NCI-H524 (cell line): ENCODE measurements around the gene CYP4X1.
"Not testable (repeated sequence)": the region's sequence is repeated elsewhere in the genome, so short reads cannot be mapped to it uniquely, and the experiment has no call there.

ENCODE experiments used
- DNase-seq, 2 experiments: peaks; one replicate each; lab custom pipeline; 2025; lab: John Stamatoyannopoulos, UW

CYP4X1 gene

GRCh38 chr1:47023268-47024140 is at the start of gene CYP4X1:
Gene CYP4X1 (plus strand): TSS chr1:47023669. CDS start chr1:47023818, 149 bp downstream.
- DNase-seq: no peak

- no peak for DNase-seq
Measured at GRCh38 chr1:46983166-46983829, 40.2 kb upstream of the CYP4X1 start.

GRCh38 chr1:46983830-46984586 is 39.5 kb upstream of the CYP4X1 start:
- DNase-seq: peak in 1 of 2 experiments; percentile 1

GRCh38 chr1:46990541-46990940 is 32.9 kb upstream of the CYP4X1 start:
- DNase-seq: not testable (repeated sequence)

- peak; percentile 28 to 73 for DNase-seq
Measured at GRCh38 chr1:46991083-46991923, 32.2 kb upstream of the CYP4X1 start.

- no peak for DNase-seq
Measured at GRCh38 chr1:46996659-46997281, 26.7 kb upstream of the CYP4X1 start.

GRCh38 chr1:47002211-47002610 is 21.3 kb upstream of the CYP4X1 start:
- no peak for DNase-seq

GRCh38 chr1:47003896-47004403 is 19.5 kb upstream of the CYP4X1 start:
- no peak for DNase-seq

GRCh38 chr1:47006437-47006836 is 17.0 kb upstream of the CYP4X1 start:
- not testable (repeated sequence) for DNase-seq

GRCh38 chr1:47013293-47013692 is 10.2 kb upstream of the CYP4X1 start:
- no peak for DNase-seq

- no peak for DNase-seq
Measured at GRCh38 chr1:47021070-47021469, 2.4 kb upstream of the CYP4X1 start.

- DNase-seq: no peak
Measured at GRCh38 chr1:47024141-47024801, 802 bp downstream of the CYP4X1 start.

- DNase-seq: no peak
Measured at GRCh38 chr1:47030170-47030805, 6.8 kb downstream of the CYP4X1 start.

GRCh38 chr1:47031059-47031458 is 7.6 kb downstream of the CYP4X1 start:
- DNase-seq: no peak

- no peak for DNase-seq
Measured at GRCh38 chr1:47031585-47031984, 8.1 kb downstream of the CYP4X1 start.

GRCh38 chr1:47036764-47037163 is 13.3 kb downstream of the CYP4X1 start:
- DNase-seq: no peak

- no peak for DNase-seq
Measured at GRCh38 chr1:47059376-47059775, 35.9 kb downstream of the CYP4X1 start.

GRCh38 chr1:47067097-47067594 is 43.7 kb downstream of the CYP4X1 start, which contains the start of gene CYP4Z1:
Gene CYP4Z1 (plus strand): TSS chr1:47067231. CDS start chr1:47067491, 260 bp downstream.
- DNase-seq: no peak

GRCh38 chr1:47069080-47069479 is 45.6 kb downstream of the CYP4X1 start:
- not testable (repeated sequence) for DNase-seq
